Skin of body (tissue), 2 donors: ENCODE measurements around the gene GAB2. TPM values are rescaled to one million over a fixed set of nuclear protein-coding genes. Genes with fewer than 3 reads are reported as not detected.
"Not testable (repeated sequence)": the region's sequence is repeated elsewhere in the genome, so short reads cannot be mapped to it uniquely, and the experiment has no call there.

Source experiments
- DNase-seq: peaks from one replicate; lab custom pipeline; 2025; lab: John Stamatoyannopoulos, UW
- total RNA-seq: library from RNA; depleted of rRNA; stranded (reverse); fragments of >200 nt; gene quantifications from one replicate; pipeline ENCODE4 v1.2.3, GENCODE V29; 2014

Gene GAB2
- 10.9 TPM for total RNA-seq

GRCh38 chr11:78417175-78417887 is at the start of gene GAB2:
GAB2 (minus strand) TSS chr11:78417820; CDS start chr11:78417720, 100 bp downstream.
- no peak for DNase-seq

- no peak for DNase-seq
These were observed 49.8 kb upstream of the GAB2 start for GRCh38 chr11:78467370-78467769.

GRCh38 chr11:78465169-78465942 is 47.7 kb upstream of the GAB2 start:
- no peak for DNase-seq

- not testable (repeated sequence) for DNase-seq
These were observed 47.2 kb upstream of the GAB2 start for GRCh38 chr11:78464787-78465168.

GRCh38 chr11:78460471-78460870 is 42.9 kb upstream of the GAB2 start:
- no peak for DNase-seq

- no peak for DNase-seq
These were observed 42.1 kb upstream of the GAB2 start for GRCh38 chr11:78459738-78460137.

- no peak for DNase-seq
These were observed 39.8 kb upstream of the GAB2 start for GRCh38 chr11:78457448-78457847.

GRCh38 chr11:78453140-78453935 is 35.7 kb upstream of the GAB2 start:
- DNase-seq, result no peak

- DNase-seq, result no peak
These were observed 33.9 kb upstream of the GAB2 start for GRCh38 chr11:78451371-78452150.

- DNase-seq, result no peak
These were observed 33.2 kb upstream of the GAB2 start for GRCh38 chr11:78450866-78451265.

- no peak for DNase-seq
These were observed 32.2 kb upstream of the GAB2 start for GRCh38 chr11:78449866-78450265.

GRCh38 chr11:78446210-78446609 is 28.6 kb upstream of the GAB2 start:
- DNase-seq, result no peak

- DNase-seq, result no peak
These were observed 27.1 kb upstream of the GAB2 start for GRCh38 chr11:78444726-78445125.

GRCh38 chr11:78441956-78442355 is 24.3 kb upstream of the GAB2 start:
- DNase-seq, result no peak

- no peak for DNase-seq
These were observed 20.8 kb upstream of the GAB2 start for GRCh38 chr11:78438298-78438975.

- no peak for DNase-seq
These were observed 15.3 kb upstream of the GAB2 start for GRCh38 chr11:78432956-78433355.

GRCh38 chr11:78432058-78432515 is 14.5 kb upstream of the GAB2 start:
- DNase-seq, result no peak

GRCh38 chr11:78429660-78430059 is 12.0 kb upstream of the GAB2 start:
- no peak for DNase-seq

- no peak for DNase-seq
These were observed 11.6 kb upstream of the GAB2 start for GRCh38 chr11:78429209-78429608.

GRCh38 chr11:78428773-78429172 is 11.2 kb upstream of the GAB2 start:
- DNase-seq, result no peak

- no peak for DNase-seq
These were observed 10.6 kb upstream of the GAB2 start for GRCh38 chr11:78428266-78428636.
